OCI-LY7 (cell line): ENCODE results near the gene PML. TPM values are rescaled to one million over a fixed set of nuclear protein-coding genes. Genes with fewer than 3 reads are reported as not detected.

Source experiments
- BruUV-seq: library from RNA; stranded (reverse); fragments of 400-500 nt; replicated peaks from 2 replicates; lab custom pipeline; 2021; lab: Mats Ljungman, UMichigan
- CTCF ChIA-PET: fragments of 300-600 bp; sonication (Branson Sonifier 250); formaldehyde crosslinking; loops from one replicate; lab custom pipeline; 2022; ENCODE audit warnings: antibody characterized with exemption; ENCODE audit not compliant: unreplicated experiment; lab: Charles Lee
- POLR2A ChIA-PET: fragments of 300-600 bp; sonication (Branson Sonifier 250); formaldehyde crosslinking; loops from one replicate; lab custom pipeline; 2022; ENCODE audit warnings: antibody characterized with exemption; lab: Charles Lee
- DNase-seq: peaks from one replicate; pipeline ENCODE4 v3.0.0-alpha.2; 2015; ENCODE audit warnings: low spot score
- H2AFZ ChIP-seq: fragments of 200-600 bp; sonication (generic), shearing (Covaris generic); 2 replicates; pipeline ENCODE4 v1.6.1; 2014; ENCODE audit warnings: mild to moderate bottlenecking, antibody characterized with exemption, low read length, moderate library complexity
- H3K27ac ChIP-seq: fragments of 200-600 bp; sonication (generic); 2 replicates; pipeline ENCODE4 v1.5.1; 2014; ENCODE audit warnings: mixed run types, low read depth, mild to moderate bottlenecking, moderate library complexity, low read length, inconsistent platforms; ENCODE audit not compliant: poor library complexity, severe bottlenecking
- H3K36me3 ChIP-seq: fragments of 200-600 bp; sonication (generic); 2 replicates; pipeline ENCODE4 v1.6.1; 2014; ENCODE audit warnings: mild to moderate bottlenecking, antibody characterized with exemption, low read length, moderate library complexity, mixed read lengths; ENCODE audit not compliant: insufficient read depth
- H3K4me1 ChIP-seq: fragments of 200-600 bp; sonication (generic); 2 replicates; pipeline ENCODE4 v1.5.1; 2014; ENCODE audit warnings: mild to moderate bottlenecking, low read length; ENCODE audit not compliant: insufficient read depth, poor library complexity, severe bottlenecking
- H3K4me2 ChIP-seq: fragments of 200-600 bp; sonication (generic); 2 replicates; pipeline ENCODE4 v1.6.1; 2014; ENCODE audit warnings: mild to moderate bottlenecking, low read length
- H3K4me3 ChIP-seq: fragments of 200-600 bp; sonication (generic); 2 replicates; pipeline ENCODE4 v1.5.1; 2014; ENCODE audit warnings: mild to moderate bottlenecking, low read depth, low read length; ENCODE audit not compliant: poor library complexity, severe bottlenecking
- H3K79me2 ChIP-seq: fragments of 200-600 bp; sonication (generic); 2 replicates; pipeline ENCODE4 v1.6.1; 2016; ENCODE audit warnings: low read depth, mild to moderate bottlenecking, low read length, moderate library complexity, mixed read lengths; ENCODE audit not compliant: insufficient read depth
- H3K9me2 ChIP-seq: fragments of 200-600 bp; sonication (generic); 2 replicates; pipeline ENCODE4 v1.6.1; 2016; ENCODE audit warnings: mild to moderate bottlenecking, low read length, mixed read lengths; ENCODE audit not compliant: insufficient read depth
- H3K9me3 ChIP-seq: fragments of 200-600 bp; sonication (generic); 2 replicates; pipeline ENCODE4 v1.6.1; 2014; ENCODE audit warnings: mild to moderate bottlenecking, mixed run types, low read length, mixed read lengths
- H4K20me1 ChIP-seq: fragments of 200-600 bp; sonication (generic); 2 replicates; pipeline ENCODE4 v1.6.1; 2014; ENCODE audit warnings: mild to moderate bottlenecking, antibody characterized with exemption, low read length, moderate library complexity, mixed read lengths; ENCODE audit not compliant: insufficient read depth
- CTCF ChIP-seq: fragments of 200-600 bp; sonication (generic); conservative IDR thresholded peaks from 2 replicates; pipeline ENCODE4 v1.5.1; 2014; ENCODE audit warnings: mild to moderate bottlenecking, antibody characterized with exemption, low read length, moderate library complexity, mixed read lengths
- EZH2phosphoT487 ChIP-seq: fragments of 200-600 bp; sonication (generic); IDR thresholded peaks from 2 replicates; pipeline ENCODE4 v1.6.1; 2018; ENCODE audit warnings: low read depth, borderline replicate concordance, mild to moderate bottlenecking, mixed run types, antibody characterized with exemption, low read length, moderate library complexity, mixed read lengths
- intact Hi-C: fragments of 100-400 bp; cut with micrococcal nuclease; formaldehyde crosslinking; loops from one replicate; pipeline ENCODE4 v1.10.0; 2022; ENCODE audit not compliant: unreplicated experiment
- total RNA-seq, 2 experiments: library from RNA; depleted of rRNA in 1 of 2; stranded (reverse); fragments of >200 nt in 1 of 2; shearing (Covaris generic) in 1 of 2; gene quantifications; 2 replicates each; pipeline ENCODE4 v1.2.3, GENCODE V29; 2014 to 2022

PML gene
- total RNA-seq, 2 experiments from 2014 or later: 16.9 to 26.1 TPM

- intact Hi-C loops: no loop called here
- Histone ChIP-seq H3K4me3 (no peak overlapping the region), H3K4me2 (no peak overlapping the region), H3K79me2 (no peaks in the 10 kb centered on the region), H3K4me1 (no peaks in the 10 kb centered on the region), H3K9me3 (no peaks in the 10 kb centered on the region), H3K9me2 (no peaks in the 10 kb centered on the region), H2AFZ (no peak overlapping the region), H4K20me1 (no peaks in the 10 kb centered on the region), H3K36me3 (no peaks in the 10 kb centered on the region; the same call in 1 of the 2 replicates), H3K27ac (no peak overlapping the region)
- ChIA-PET CTCF (no interaction called here), POLR2A (interaction anchor here (0.7 kb wide), 1 partner anchor 68 kb away, joined by 3 read pairs; no protein-coding TSS in a partner anchor)
- TF ChIP-seq CTCF (no peak), EZH2phosphoT487 (no peak)
- no peak for DNase-seq
- BruUV-seq: no TSS peak
Observed at GRCh38 chr15:74039656-74040010, 45.1 kb downstream of the PML start.

GRCh38 chr15:74040109-74040850, 45.8 kb downstream of the PML start:
- TF ChIP-seq EZH2phosphoT487: no peak
- no peak for TF ChIP-seq CTCF
- no peak overlapping the region for H3K4me2 ChIP-seq
- no TSS peak for BruUV-seq

GRCh38 chr15:74041311-74041756, 46.8 kb downstream of the PML start:
- ChIA-PET CTCF (no interaction called here), POLR2A (no interaction called here)
- Histone ChIP-seq H3K79me2 (no peaks in the 10 kb centered on the region), H3K27ac (no peak overlapping the region), H2AFZ (no peak overlapping the region), H3K36me3 (no peaks in the 10 kb centered on the region), H3K4me1 (no peaks in the 10 kb centered on the region), H3K9me3 (no peaks in the 10 kb centered on the region), H4K20me1 (no peaks in the 10 kb centered on the region), H3K9me2 (no peaks in the 10 kb centered on the region), H3K4me2 (no peak overlapping the region), H3K4me3 (no peak overlapping the region)
- no peak for DNase-seq
- intact Hi-C loops: no loop called here
- BruUV-seq: no TSS peak
- TF ChIP-seq EZH2phosphoT487 (no peak), CTCF (no peak)

More at GRCh38 chr15:74040109-74040850, 45.8 kb downstream of the PML start:
- no peaks in the 10 kb centered on the region for H4K20me1 ChIP-seq
- no peaks in the 10 kb centered on the region for H3K9me2 ChIP-seq
- DNase-seq: no peak
- H3K9me3 ChIP-seq: no peaks in the 10 kb centered on the region
- no peak overlapping the region for H3K27ac ChIP-seq
- no peak overlapping the region for H2AFZ ChIP-seq
- ChIA-PET CTCF (no interaction called here), POLR2A (interaction anchor here (0.7 kb wide), 1 partner anchor 69 kb away, joined by 3 read pairs; no protein-coding TSS in a partner anchor)
- H3K79me2 ChIP-seq: no peaks in the 10 kb centered on the region
- H3K36me3 ChIP-seq: no peaks in the 10 kb centered on the region
- no peak overlapping the region for H3K4me3 ChIP-seq
- intact Hi-C loops: no loop called here
- no peaks in the 10 kb centered on the region for H3K4me1 ChIP-seq
